Vagina (tissue), 2 donors: Measurements from ENCODE around the gene CEP162.

Source experiments
- CTCF ChIP-seq, 3 experiments: fragments of 450-650 bp in 2 of 3; fragments of 200-600 bp in 1 of 3; sonication (generic) in 1 of 3; IDR thresholded peaks; one replicate each; pipeline ENCODE4 v1.5.1; 2017 to 2019; ENCODE audit warnings: antibody characterized with exemption in 3 of 3, mild to moderate bottlenecking in 2 of 3, moderate library complexity in 2 of 3
- POLR2A ChIP-seq, 2 donors: fragments of 450-650 bp; IDR thresholded peaks; one replicate each; pipeline ENCODE4 v1.6.1; 2017; ENCODE audit warnings: antibody characterized with exemption in 2 of 2, mild to moderate bottlenecking in 2 of 2, moderate library complexity in 2 of 2
- POLR2AphosphoS5 ChIP-seq, 2 donors: sonication (generic); formaldehyde crosslinking; IDR thresholded peaks; one replicate each; pipeline ENCODE4 v1.9.0; 2017; ENCODE audit warnings: antibody characterized with exemption in 2 of 2, mild to moderate bottlenecking in 2 of 2, low read depth in 1 of 2; ENCODE audit not compliant: insufficient read depth in 1 of 2

GRCh38 chr6:84172574-84172973 lies 54.9 kb downstream of the CEP162 start:
- TF ChIP-seq POLR2A (IDR thresholded peaks at IDR 0.05): no peak
- no peak for TF ChIP-seq CTCF (IDR thresholded peaks at IDR 0.05)
- no peak for TF ChIP-seq POLR2AphosphoS5 (IDR thresholded peaks at IDR 0.05; ENCODE audit: insufficient read depth in 1 of 2, low read depth in 1 of 2)
